Activated CD8-positive, alpha-beta T cell treated with anti-CD3 and anti-CD28 coated beads for 36 hours (primary cell): Measurements from ENCODE around the gene MESD. TPM values are rescaled to one million over a fixed set of nuclear protein-coding genes. Genes with fewer than 3 reads are reported as not detected.

Source experiments
- ATAC-seq: fragments of 200-7000 bp; cut with Tn5 transposase; one replicate; pipeline ENCODE4 v1.10.0; 2021; ENCODE audit warnings: mild to moderate bottlenecking, moderate library complexity
- CTCF ChIA-PET: fragments of 350-600 bp; sonication (Branson Sonifier 250); formaldehyde crosslinking; loops from one replicate; lab custom pipeline; 2021; ENCODE audit warnings: antibody characterized with exemption; lab: Charles Lee
- POLR2A ChIA-PET: fragments of 350-600 bp; sonication (Branson Sonifier 250); formaldehyde crosslinking; loops from one replicate; lab custom pipeline; 2021; ENCODE audit warnings: antibody characterized with exemption; lab: Charles Lee
- DNase-seq: peaks from one replicate; pipeline ENCODE4 v3.0.0-alpha.2; 2020
- H3K27ac Mint-ChIP-seq: one replicate; pipeline ENCODE4 v1.8.0; 2021; ENCODE audit warnings: mild to moderate bottlenecking, mixed read lengths
- H3K27me3 Mint-ChIP-seq: one replicate; pipeline ENCODE4 v1.8.0; 2021; ENCODE audit warnings: mixed read lengths
- H3K36me3 Mint-ChIP-seq: one replicate; pipeline ENCODE4 v1.8.0; 2021; ENCODE audit warnings: low read depth, mixed read lengths
- H3K4me1 Mint-ChIP-seq: one replicate; pipeline ENCODE4 v1.8.0; 2021; ENCODE audit warnings: low read depth, mixed read lengths
- H3K4me3 Mint-ChIP-seq: one replicate; pipeline ENCODE4 v1.8.0; 2021; ENCODE audit warnings: mild to moderate bottlenecking, moderate library complexity, mixed read lengths
- H3K9me3 Mint-ChIP-seq: one replicate; pipeline ENCODE4 v1.8.0; 2021; ENCODE audit warnings: mixed read lengths
- intact Hi-C: fragments of 100-400 bp; cut with micrococcal nuclease; formaldehyde crosslinking; loops from one replicate; pipeline ENCODE4 v1.10.0; 2022
- microRNA-seq: library from miRNA; unstranded; fragments of <30 nt; microRNA quantifications from one replicate; pipeline ENCODE4 v1.2.0, GENCODE V29; 2022; ENCODE audit warnings: borderline microRNAs expressed, borderline replicate concordance
- total RNA-seq, 2 experiments: library from RNA; stranded (reverse); gene quantifications; one replicate each; pipeline ENCODE4 v1.2.3, GENCODE V29; 2021
- TF ChIP-seq, protein P1 (sequence below): fragments of 200-600 bp; IDR thresholded peaks from one replicate; pipeline ENCODE4 v1.8.0; 2022; ENCODE audit warnings: antibody characterized with exemption, mild to moderate bottlenecking

MESD gene
- total RNA-seq, 2 experiments from 2014 or later, result 15.8 to 16.5 TPM

DNA sequence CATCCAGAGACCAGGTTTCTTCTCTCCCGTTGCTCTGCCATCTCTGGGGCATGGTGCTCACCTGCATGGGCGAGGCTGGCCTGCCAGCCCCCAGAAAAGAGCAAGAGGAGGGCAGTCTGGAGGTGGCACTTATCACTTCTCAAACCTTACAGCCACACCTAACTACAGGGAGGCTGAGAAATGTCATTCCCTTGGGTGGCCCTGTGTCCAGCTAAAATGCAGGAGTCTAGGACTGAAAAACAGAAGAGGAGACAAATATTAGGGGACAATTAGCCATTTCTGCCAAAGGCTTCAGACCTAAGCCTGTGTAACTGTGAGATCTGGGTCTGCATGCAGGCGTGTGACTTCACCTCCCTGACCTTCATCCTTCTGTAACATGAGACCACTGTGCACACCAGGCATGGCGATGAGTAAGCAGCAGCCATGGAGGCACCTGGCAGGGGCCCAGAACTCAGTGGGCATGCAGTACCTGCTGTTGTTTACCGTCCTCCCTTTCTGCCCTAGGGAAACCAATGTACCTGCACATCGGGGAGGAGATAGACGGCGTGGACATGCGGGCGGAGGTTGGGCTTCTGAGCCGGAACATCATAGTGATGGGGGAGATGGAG lies 83.4 kb downstream of the MESD start:
- H3K36me3 Mint-ChIP-seq, result peaks cover 10% of the 10 kb centered on the region
- ChIA-PET POLR2A (no interaction called here), CTCF (no interaction called here)
- H3K4me1 Mint-ChIP-seq, result no peaks in the 10 kb centered on the region
- ATAC-seq, result no peak
- TF ChIP-seq, protein P1, sequence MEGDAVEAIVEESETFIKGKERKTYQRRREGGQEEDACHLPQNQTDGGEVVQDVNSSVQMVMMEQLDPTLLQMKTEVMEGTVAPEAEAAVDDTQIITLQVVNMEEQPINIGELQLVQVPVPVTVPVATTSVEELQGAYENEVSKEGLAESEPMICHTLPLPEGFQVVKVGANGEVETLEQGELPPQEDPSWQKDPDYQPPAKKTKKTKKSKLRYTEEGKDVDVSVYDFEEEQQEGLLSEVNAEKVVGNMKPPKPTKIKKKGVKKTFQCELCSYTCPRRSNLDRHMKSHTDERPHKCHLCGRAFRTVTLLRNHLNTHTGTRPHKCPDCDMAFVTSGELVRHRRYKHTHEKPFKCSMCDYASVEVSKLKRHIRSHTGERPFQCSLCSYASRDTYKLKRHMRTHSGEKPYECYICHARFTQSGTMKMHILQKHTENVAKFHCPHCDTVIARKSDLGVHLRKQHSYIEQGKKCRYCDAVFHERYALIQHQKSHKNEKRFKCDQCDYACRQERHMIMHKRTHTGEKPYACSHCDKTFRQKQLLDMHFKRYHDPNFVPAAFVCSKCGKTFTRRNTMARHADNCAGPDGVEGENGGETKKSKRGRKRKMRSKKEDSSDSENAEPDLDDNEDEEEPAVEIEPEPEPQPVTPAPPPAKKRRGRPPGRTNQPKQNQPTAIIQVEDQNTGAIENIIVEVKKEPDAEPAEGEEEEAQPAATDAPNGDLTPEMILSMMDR, result no peak
- H3K27me3 Mint-ChIP-seq, result no peaks in the 10 kb centered on the region
- H3K27ac Mint-ChIP-seq, result no peak overlapping the region
- no peaks in the 10 kb centered on the region for H3K9me3 Mint-ChIP-seq
- intact Hi-C loops, result no loop called here
- no peak overlapping the region for H3K4me3 Mint-ChIP-seq
- no peak for DNase-seq

GRCh38 chr15:80904998-80905397 lies 84.6 kb downstream of the MESD start:
- H3K36me3 Mint-ChIP-seq, result peaks cover 6% of the 10 kb centered on the region
- intact Hi-C loops, result no loop called here
- ChIA-PET POLR2A (no interaction called here), CTCF (no interaction called here)
- no peak overlapping the region for H3K27ac Mint-ChIP-seq
- H3K9me3 Mint-ChIP-seq, result no peaks in the 10 kb centered on the region
- ATAC-seq (no peak), DNase-seq (no peak)
- H3K4me3 Mint-ChIP-seq, result no peak overlapping the region
- H3K4me1 Mint-ChIP-seq, result no peaks in the 10 kb centered on the region
- H3K27me3 Mint-ChIP-seq, result no peaks in the 10 kb centered on the region
- TF ChIP-seq, protein P1, result no peak

DNA sequence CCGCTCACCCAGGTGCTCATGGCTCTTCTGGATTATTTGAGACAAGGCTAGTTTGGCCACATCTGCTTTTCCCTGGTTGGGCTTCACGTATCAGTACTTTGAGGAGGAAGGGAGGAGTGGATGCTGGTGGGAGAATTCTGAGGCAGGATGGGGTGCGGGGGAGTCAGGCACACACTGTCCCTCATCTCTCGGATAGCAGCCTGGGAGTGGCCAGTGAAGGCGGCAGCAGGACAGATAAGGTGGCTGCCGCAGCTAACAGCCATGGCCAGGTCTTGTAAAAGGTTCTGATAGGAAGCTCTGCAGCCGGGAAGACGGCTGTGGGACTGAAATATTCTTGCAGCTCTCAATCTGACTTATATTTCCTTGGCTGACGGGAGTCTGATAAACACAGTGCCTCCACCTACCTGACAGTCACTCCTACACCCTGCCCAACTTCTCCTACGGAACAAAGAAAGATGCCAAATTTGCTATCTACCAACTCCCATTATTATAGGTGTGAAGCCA lies 87.3 kb downstream of the MESD start:
- H3K9me3 Mint-ChIP-seq, result no peaks in the 10 kb centered on the region
- no peaks in the 10 kb centered on the region for H3K27me3 Mint-ChIP-seq
- ATAC-seq (no peak), DNase-seq (no peak)
- CTCF ChIA-PET, result no interaction called here
- TF ChIP-seq, protein P1, result no peak
- peaks cover 2% of the 10 kb centered on the region for H3K36me3 Mint-ChIP-seq
- no peak overlapping the region for H3K4me3 Mint-ChIP-seq
- intact Hi-C loops, result no loop called here
- no peaks in the 10 kb centered on the region for H3K4me1 Mint-ChIP-seq
- no peak overlapping the region for H3K27ac Mint-ChIP-seq
- POLR2A ChIA-PET, result no interaction called here

DNA sequence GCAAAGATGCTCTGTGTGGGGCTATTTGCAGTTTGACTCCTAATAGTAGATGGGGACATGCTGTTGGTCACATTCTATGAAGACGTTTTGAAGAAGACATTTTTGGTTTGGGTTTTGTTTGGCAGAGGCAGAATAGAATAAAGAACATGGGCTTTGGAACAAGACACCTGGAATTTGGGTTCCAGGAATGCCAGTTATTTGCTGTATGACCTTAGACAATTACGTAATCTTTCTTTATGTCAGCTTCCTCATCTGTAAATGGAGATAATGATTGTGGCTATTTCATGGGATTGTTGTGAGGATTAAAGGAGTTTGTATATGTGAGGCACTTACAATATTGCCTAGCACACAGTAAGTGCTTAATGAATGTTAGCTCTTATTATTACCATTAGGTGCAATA lies 91.6 kb downstream of the MESD start:
- ChIA-PET CTCF (no interaction called here), POLR2A (no interaction called here)
- Mint-ChIP-seq H3K27me3 (no peaks in the 10 kb centered on the region), H3K4me3 (no peak overlapping the region), H3K4me1 (no peaks in the 10 kb centered on the region), H3K36me3 (peaks cover 13% of the 10 kb centered on the region), H3K27ac (no peak overlapping the region), H3K9me3 (peaks cover 6% of the 10 kb centered on the region)
- DNase-seq (no peak), ATAC-seq (no peak)
- TF ChIP-seq, protein P1, result no peak
- intact Hi-C loops, result no loop called here

Small RNA genes lying within 50 kb of the gene (microRNA-seq; reads per million reads assigned to microRNA genes)
- not detected for gene MIR4514

Other genes starting within 250 kb of the MESD start
- not detected for gene CEMIP, start 210.4 kb downstream of the MESD start, total RNA-seq
- 10 to 100 TPM; 19.3 to 20.1 TPM for gene TLNRD1, start 11.1 kb upstream of the MESD start, total RNA-seq
- gene CFAP161, start 144.5 kb upstream of the MESD start, total RNA-seq, result not detected
- 100 to 1,000 TPM; 130 to 138 TPM for gene IL16, start 207.1 kb upstream of the MESD start, total RNA-seq